ENCODE results near the gene PNMA1. TPM values are rescaled to one million over a fixed set of nuclear protein-coding genes. Genes with fewer than 3 reads are reported as not detected.

The PNMA1 gene
- total RNA-seq, 2 experiments from 2014 or later = 52.6 to 55.9 TPM

- no peaks in the 10 kb centered on the region for H3K27me3 Mint-ChIP-seq
Measured at GRCh38 chr14:73665130-73665529, 49.1 kb downstream of the PNMA1 start.

GRCh38 chr14:73663548-73664212 lies 50.5 kb downstream of the PNMA1 start:
- Mint-ChIP-seq H3K9me3 (no peaks in the 10 kb centered on the region), H3K27ac (no peak overlapping the region), H3K4me1 (ENCODE audit: low read depth) (no peaks in the 10 kb centered on the region), H3K4me3 (no peak overlapping the region), H3K36me3 (ENCODE audit: low read depth) (peaks cover 17% of the 10 kb centered on the region), H3K27me3 (no peaks in the 10 kb centered on the region)
- intact Hi-C loops (cut with DNase I, micrococcal nuclease) = loop anchor here in 1 of 2 experiments (5.0 kb wide), 1 partner anchor 1324 kb away; no protein-coding TSS in a partner anchor
- Histone ChIP-seq H3K4me1 (ENCODE audit: insufficient read depth, low read length) (no peaks in the 10 kb centered on the region), H3K36me3 (ENCODE audit: insufficient read depth, low read length) (peaks cover 3% of the 10 kb centered on the region), H3K4me3 (ENCODE audit: low read length) (no peak overlapping the region), H3K27ac (ENCODE audit: low read depth in 1 of 2, low read length in 2 of 2) (no peak overlapping the region), H3K27me3 (ENCODE audit: control insufficient read depth in 1 of 2, insufficient read depth in 2 of 2, low read length in 2 of 2) (no peaks in the 10 kb centered on the region), H3K9me3 (ENCODE audit: control insufficient read depth in 1 of 2, insufficient read depth in 1 of 2, low read length in 2 of 2) (no peaks in the 10 kb centered on the region)
- ChIA-PET CTCF (no interaction called here), POLR2A (no interaction called here)
- TF ChIP-seq, protein P1, sequence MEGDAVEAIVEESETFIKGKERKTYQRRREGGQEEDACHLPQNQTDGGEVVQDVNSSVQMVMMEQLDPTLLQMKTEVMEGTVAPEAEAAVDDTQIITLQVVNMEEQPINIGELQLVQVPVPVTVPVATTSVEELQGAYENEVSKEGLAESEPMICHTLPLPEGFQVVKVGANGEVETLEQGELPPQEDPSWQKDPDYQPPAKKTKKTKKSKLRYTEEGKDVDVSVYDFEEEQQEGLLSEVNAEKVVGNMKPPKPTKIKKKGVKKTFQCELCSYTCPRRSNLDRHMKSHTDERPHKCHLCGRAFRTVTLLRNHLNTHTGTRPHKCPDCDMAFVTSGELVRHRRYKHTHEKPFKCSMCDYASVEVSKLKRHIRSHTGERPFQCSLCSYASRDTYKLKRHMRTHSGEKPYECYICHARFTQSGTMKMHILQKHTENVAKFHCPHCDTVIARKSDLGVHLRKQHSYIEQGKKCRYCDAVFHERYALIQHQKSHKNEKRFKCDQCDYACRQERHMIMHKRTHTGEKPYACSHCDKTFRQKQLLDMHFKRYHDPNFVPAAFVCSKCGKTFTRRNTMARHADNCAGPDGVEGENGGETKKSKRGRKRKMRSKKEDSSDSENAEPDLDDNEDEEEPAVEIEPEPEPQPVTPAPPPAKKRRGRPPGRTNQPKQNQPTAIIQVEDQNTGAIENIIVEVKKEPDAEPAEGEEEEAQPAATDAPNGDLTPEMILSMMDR (IDR thresholded peaks at IDR 0.05) = no peak
- no peak for DNase-seq
- ATAC-seq (ENCODE audit: poor library complexity) = no peak

More at GRCh38 chr14:73665130-73665529, 49.1 kb downstream of the PNMA1 start:
- ChIA-PET CTCF (no interaction called here), POLR2A (no interaction called here)
- TF ChIP-seq, protein P1 (IDR thresholded peaks at IDR 0.05) = no peak
- Histone ChIP-seq H3K27ac (ENCODE audit: low read depth in 1 of 2, low read length in 2 of 2) (no peak overlapping the region), H3K9me3 (ENCODE audit: control insufficient read depth in 1 of 2, insufficient read depth in 1 of 2, low read length in 2 of 2) (no peaks in the 10 kb centered on the region), H3K4me3 (ENCODE audit: low read length) (no peak overlapping the region), H3K36me3 (ENCODE audit: insufficient read depth, low read length) (peaks cover 3% of the 10 kb centered on the region), H3K4me1 (ENCODE audit: insufficient read depth, low read length) (no peaks in the 10 kb centered on the region), H3K27me3 (ENCODE audit: control insufficient read depth in 1 of 2, insufficient read depth in 2 of 2, low read length in 2 of 2) (no peaks in the 10 kb centered on the region)
- no peak overlapping the region for H3K27ac Mint-ChIP-seq
- H3K4me1 Mint-ChIP-seq (ENCODE audit: low read depth) = no peaks in the 10 kb centered on the region
- H3K4me3 Mint-ChIP-seq = no peak overlapping the region
- DNase-seq = no peak
- no peaks in the 10 kb centered on the region for H3K9me3 Mint-ChIP-seq
- intact Hi-C loops (cut with DNase I, micrococcal nuclease) = no loop called here
- peaks cover 14% of the 10 kb centered on the region for H3K36me3 Mint-ChIP-seq (ENCODE audit: low read depth)
- no peak for ATAC-seq (ENCODE audit: poor library complexity)

- Mint-ChIP-seq H3K9me3 (no peaks in the 10 kb centered on the region), H3K4me3 (no peak overlapping the region), H3K27ac (no peak overlapping the region), H3K4me1 (ENCODE audit: low read depth) (no peaks in the 10 kb centered on the region), H3K27me3 (no peaks in the 10 kb centered on the region), H3K36me3 (ENCODE audit: low read depth) (peaks cover 25% of the 10 kb centered on the region)
- no peaks in the 10 kb centered on the region for H3K9me3 ChIP-seq (ENCODE audit: control insufficient read depth in 1 of 2, insufficient read depth in 1 of 2, low read length in 2 of 2)
- intact Hi-C loops (cut with DNase I, micrococcal nuclease) = loop anchor here in 1 of 2 experiments (5.0 kb wide), 1 partner anchor 1325 kb away; no protein-coding TSS in a partner anchor
- H3K36me3 ChIP-seq (ENCODE audit: insufficient read depth, low read length) = peaks cover 3% of the 10 kb centered on the region
- no peak for ATAC-seq (ENCODE audit: poor library complexity)
- no peaks in the 10 kb centered on the region for H3K4me1 ChIP-seq (ENCODE audit: insufficient read depth, low read length)
- H3K27ac ChIP-seq (ENCODE audit: low read depth in 1 of 2, low read length in 2 of 2) = no peak overlapping the region
- POLR2A ChIA-PET = interaction anchor here (0.6 kb wide), 1 partner anchor 21 kb away, joined by 3 read pairs; no protein-coding TSS in a partner anchor
- H3K27me3 ChIP-seq (ENCODE audit: control insufficient read depth in 1 of 2, insufficient read depth in 2 of 2, low read length in 2 of 2) = no peaks in the 10 kb centered on the region
- DNase-seq = peak in 1 of 14 experiments; percentile 4
- H3K4me3 ChIP-seq (ENCODE audit: low read length) = no peak overlapping the region
- CTCF ChIA-PET = interaction anchor here (0.8 kb wide), 1 partner anchor 172 kb away, joined by 3 read pairs; no protein-coding TSS in a partner anchor
- TF ChIP-seq, protein P1 (IDR thresholded peaks at IDR 0.05) = no peak
Measured at GRCh38 chr14:73662487-73662943, 51.7 kb downstream of the PNMA1 start.
